ENCODE results near the gene GMCL1. TPM values are rescaled to one million over a fixed set of nuclear protein-coding genes. Genes with fewer than 3 reads are reported as not detected.

Gene GMCL1
- total and polyA plus RNA-seq, 9 of the 15 experiments (the other 6 are each of a cell fraction or from before 2014, with no cell fraction given): 7.0 to 27.3 (median 15.4) TPM

GRCh38 chr2:69893684-69894551 lies 64.5 kb downstream of the GMCL1 start, which contains the start of gene SNRNP27 (continued):
- TF ChIP-seq, protein P1, sequence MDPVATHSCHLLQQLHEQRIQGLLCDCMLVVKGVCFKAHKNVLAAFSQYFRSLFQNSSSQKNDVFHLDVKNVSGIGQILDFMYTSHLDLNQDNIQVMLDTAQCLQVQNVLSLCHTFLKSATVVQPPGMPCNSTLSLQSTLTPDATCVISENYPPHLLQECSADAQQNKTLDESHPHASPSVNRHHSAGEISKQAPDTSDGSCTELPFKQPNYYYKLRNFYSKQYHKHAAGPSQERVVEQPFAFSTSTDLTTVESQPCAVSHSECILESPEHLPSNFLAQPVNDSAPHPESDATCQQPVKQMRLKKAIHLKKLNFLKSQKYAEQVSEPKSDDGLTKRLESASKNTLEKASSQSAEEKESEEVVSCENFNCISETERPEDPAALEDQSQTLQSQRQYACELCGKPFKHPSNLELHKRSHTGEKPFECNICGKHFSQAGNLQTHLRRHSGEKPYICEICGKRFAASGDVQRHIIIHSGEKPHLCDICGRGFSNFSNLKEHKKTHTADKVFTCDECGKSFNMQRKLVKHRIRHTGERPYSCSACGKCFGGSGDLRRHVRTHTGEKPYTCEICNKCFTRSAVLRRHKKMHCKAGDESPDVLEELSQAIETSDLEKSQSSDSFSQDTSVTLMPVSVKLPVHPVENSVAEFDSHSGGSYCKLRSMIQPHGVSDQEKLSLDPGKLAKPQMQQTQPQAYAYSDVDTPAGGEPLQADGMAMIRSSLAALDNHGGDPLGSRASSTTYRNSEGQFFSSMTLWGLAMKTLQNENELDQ (CRISPR knock-in tag; IDR thresholded peaks at IDR 0.05; ENCODE audit: borderline replicate concordance): no peak
- TF ChIP-seq RBM25 (IDR thresholded peaks at IDR 0.05; ENCODE audit: low read depth, low read length, severe bottlenecking) (no peak), ESRRA (IDR thresholded peaks at IDR 0.05; ENCODE audit: borderline replicate concordance, low read depth) (0 out of 2 replicates have a peak, but pooled peaks have one; percentile 27), ZNF311 (CRISPR knock-in tag; IDR thresholded peaks at IDR 0.05) (no peak), EZH2 (IDR thresholded peaks at IDR 0.05; ENCODE audit: borderline replicate concordance, low read depth, low read length) (no peak), BRD4 (IDR thresholded peaks at IDR 0.05) (peak; percentile 95), KAT2B (IDR thresholded peaks at IDR 0.05; ENCODE audit: low read depth, low read length) (no peak), ZFP36 (IDR thresholded peaks at IDR 0.05; ENCODE audit: low read depth, low read length, partially characterized antibody) (no peak), NFATC3 (IDR thresholded peaks at IDR 0.05) (0 out of 2 replicates have a peak, but pooled peaks have one; percentile 19), SMARCC2 (IDR thresholded peaks at IDR 0.05; ENCODE audit: low read depth) (no peak; the same call in 1 of the 2 replicates), ZKSCAN3 (CRISPR knock-in tag; IDR thresholded peaks at IDR 0.05) (no peak), HMBOX1 (IDR thresholded peaks at IDR 0.05) (no peak), ZNF75A (CRISPR knock-in tag; IDR thresholded peaks at IDR 0.05) (no peak), KHSRP (IDR thresholded peaks at IDR 0.05) (no peak), HNRNPUL1 (IDR thresholded peaks at IDR 0.05; ENCODE audit: low read length) (no peak), HOMEZ (CRISPR knock-in tag; IDR thresholded peaks at IDR 0.05) (no peak), DDX20 (tag; IDR thresholded peaks at IDR 0.05; ENCODE audit: low read depth) (no peak)
- TF ChIP-seq, protein P2, sequence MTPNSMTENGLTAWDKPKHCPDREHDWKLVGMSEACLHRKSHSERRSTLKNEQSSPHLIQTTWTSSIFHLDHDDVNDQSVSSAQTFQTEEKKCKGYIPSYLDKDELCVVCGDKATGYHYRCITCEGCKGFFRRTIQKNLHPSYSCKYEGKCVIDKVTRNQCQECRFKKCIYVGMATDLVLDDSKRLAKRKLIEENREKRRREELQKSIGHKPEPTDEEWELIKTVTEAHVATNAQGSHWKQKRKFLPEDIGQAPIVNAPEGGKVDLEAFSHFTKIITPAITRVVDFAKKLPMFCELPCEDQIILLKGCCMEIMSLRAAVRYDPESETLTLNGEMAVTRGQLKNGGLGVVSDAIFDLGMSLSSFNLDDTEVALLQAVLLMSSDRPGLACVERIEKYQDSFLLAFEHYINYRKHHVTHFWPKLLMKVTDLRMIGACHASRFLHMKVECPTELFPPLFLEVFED (CRISPR knock-in tag; conservative IDR thresholded peaks at IDR 0.05): 0 out of 2 replicates have a peak, but pooled peaks have one; percentile 10
- TF ChIP-seq, protein P3, sequence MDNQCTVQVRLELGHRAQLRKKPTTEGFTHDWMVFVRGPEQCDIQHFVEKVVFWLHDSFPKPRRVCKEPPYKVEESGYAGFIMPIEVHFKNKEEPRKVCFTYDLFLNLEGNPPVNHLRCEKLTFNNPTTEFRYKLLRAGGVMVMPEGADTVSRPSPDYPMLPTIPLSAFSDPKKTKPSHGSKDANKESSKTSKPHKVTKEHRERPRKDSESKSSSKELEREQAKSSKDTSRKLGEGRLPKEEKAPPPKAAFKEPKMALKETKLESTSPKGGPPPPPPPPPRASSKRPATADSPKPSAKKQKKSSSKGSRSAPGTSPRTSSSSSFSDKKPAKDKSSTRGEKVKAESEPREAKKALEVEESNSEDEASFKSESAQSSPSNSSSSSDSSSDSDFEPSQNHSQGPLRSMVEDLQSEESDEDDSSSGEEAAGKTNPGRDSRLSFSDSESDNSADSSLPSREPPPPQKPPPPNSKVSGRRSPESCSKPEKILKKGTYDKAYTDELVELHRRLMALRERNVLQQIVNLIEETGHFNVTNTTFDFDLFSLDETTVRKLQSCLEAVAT (IDR thresholded peaks at IDR 0.05): peak; percentile 51 to 75; a peak in 3 of 4 replicates
- TF ChIP-seq, protein P4, sequence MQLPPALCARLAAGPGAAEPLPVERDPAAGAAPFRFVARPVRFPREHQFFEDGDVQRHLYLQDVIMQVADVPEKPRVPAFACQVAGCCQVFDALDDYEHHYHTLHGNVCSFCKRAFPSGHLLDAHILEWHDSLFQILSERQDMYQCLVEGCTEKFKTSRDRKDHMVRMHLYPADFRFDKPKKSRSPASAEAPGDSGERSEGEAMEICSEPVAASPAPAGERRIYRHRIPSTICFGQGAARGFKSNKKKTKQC (CRISPR knock-in tag; IDR thresholded peaks at IDR 0.05): peak; percentile 90
